GM20000 (cell line): Measurements from ENCODE around the gene OR9Q1.

Source experiments
- DNase-seq: peaks from one replicate; pipeline ENCODE4 v3.0.0; 2012; ENCODE audit warnings: low spot score
- TF ChIP-seq, protein P1 (sequence below): IDR thresholded peaks from 2 replicates; pipeline ENCODE4 v1.5.1; 2012; ENCODE audit warnings: mild to moderate bottlenecking, control low read depth; ENCODE audit errors: extremely low read depth, missing control alignments

Gene OR9Q1

GRCh38 chr11:58006940-58007339 is 16.7 kb upstream of the OR9Q1 start:
- TF ChIP-seq, protein P1, sequence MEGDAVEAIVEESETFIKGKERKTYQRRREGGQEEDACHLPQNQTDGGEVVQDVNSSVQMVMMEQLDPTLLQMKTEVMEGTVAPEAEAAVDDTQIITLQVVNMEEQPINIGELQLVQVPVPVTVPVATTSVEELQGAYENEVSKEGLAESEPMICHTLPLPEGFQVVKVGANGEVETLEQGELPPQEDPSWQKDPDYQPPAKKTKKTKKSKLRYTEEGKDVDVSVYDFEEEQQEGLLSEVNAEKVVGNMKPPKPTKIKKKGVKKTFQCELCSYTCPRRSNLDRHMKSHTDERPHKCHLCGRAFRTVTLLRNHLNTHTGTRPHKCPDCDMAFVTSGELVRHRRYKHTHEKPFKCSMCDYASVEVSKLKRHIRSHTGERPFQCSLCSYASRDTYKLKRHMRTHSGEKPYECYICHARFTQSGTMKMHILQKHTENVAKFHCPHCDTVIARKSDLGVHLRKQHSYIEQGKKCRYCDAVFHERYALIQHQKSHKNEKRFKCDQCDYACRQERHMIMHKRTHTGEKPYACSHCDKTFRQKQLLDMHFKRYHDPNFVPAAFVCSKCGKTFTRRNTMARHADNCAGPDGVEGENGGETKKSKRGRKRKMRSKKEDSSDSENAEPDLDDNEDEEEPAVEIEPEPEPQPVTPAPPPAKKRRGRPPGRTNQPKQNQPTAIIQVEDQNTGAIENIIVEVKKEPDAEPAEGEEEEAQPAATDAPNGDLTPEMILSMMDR: no peak
- DNase-seq: no peak

- no peak for DNase-seq
- TF ChIP-seq, protein P1: no peak
Observed at GRCh38 chr11:58011771-58012170, 11.9 kb upstream of the OR9Q1 start.

DNA sequence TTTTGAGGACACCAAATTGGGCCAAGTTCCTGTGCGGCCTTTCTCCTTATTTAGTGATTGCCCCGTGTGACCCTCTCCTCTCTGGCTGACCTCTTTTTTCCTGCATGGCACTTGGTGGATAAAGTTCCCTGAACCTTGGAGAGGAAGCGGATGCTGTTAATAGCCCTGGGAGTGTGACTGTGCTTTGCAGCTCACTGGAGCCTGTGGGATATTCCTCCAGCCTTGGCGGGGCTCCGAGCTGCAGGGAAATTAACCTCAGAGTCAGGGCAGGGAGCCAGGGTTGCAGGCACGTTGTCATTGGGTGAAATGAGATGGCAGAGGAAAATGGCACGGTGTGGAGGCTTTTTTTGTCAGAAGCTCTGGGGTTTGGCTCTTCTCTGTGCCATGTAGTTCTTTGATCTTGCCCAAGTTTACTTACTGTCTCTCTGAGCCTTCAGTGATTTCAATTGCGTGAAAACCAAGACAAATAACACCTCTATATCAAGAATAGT is 965 bp downstream of the OR9Q1 start:
- DNase-seq: no peak
- TF ChIP-seq, protein P1: no peak

GRCh38 chr11:58027341-58027740 is 3.7 kb downstream of the OR9Q1 start:
- DNase-seq: no peak
- TF ChIP-seq, protein P1: no peak

DNA sequence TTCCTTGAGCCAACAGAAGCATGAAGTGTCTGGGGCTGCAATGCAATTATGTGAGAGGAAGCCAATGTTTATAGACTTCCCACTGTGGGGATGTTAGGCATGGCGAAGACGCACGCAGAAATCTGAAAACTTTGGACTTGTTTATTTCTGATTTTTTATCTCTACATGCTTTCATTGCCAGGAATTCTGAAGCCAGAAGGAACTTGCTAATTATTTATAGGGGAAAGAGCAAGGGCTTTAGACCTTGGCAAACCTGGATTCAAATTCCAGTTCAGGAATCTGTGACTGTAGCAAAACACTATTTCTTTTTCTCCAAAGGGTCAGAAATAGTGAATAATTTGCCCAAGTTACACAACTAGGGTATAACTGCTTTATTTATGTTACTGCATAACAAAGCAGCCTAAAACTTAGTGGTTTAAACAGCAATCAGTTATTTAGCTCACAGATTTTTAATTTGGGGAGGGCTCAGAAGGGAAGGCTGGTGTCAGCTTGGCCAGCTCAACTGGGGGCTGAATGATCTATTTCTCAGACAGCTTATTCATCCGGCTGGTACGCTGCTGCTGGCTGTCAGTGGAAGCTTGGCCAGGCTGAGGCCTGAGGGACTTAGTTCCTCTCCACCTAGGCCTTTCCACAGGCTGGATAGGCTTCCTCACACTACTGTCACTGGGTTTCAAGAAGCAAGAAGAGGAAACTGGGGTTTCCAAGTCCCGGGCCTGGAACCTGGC is 5.2 kb downstream of the OR9Q1 start:
- DNase-seq: no peak
- TF ChIP-seq, protein P1: no peak

DNA sequence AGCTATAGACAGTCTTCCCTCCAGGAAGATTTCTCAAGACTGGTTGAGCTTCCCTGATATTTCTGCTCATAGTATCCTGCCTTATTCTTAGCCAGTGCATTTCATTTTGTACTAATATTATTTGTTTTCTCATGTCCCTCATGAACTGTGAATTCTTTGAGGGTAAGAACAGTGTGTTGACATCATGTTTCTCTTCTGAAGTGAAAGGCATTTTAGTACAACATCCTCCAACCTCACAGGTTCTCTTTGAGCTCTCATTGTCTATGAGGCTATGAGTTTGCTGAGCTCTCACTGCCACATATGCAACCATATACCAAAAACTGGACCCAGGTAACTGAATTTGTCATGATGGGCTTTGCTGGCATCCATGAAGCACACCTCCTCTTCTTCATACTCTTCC is 7.0 kb downstream of the OR9Q1 start, which contains the start of gene OR6Q1:
OR6Q1 (plus strand) TSS at position 301 of the 400 bp plus-strand sequence; CDS start at position 301, 0 bp downstream.
- TF ChIP-seq, protein P1: no peak
- DNase-seq: no peak

DNA sequence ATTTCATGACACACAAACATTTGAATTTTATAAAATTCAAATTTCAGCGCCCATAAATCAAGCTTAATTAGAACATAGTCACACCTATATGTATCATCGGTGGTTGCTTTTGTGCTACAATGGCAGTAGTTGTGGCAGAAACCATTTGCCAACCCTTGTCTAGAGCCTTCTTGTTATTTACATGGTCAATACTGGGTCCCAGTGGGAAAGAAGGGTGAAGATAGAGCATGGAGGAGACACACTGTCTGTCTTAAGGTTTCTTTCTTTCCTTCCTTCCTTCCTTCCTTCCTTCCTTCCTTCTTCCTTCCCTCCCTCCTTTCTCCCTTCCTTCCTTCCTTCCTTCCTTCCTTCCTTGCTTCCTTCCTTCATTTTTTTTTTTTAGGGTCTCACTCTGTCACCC is 10.8 kb downstream of the OR9Q1 start:
- no peak for DNase-seq
- TF ChIP-seq, protein P1: no peak
